Liver (tissue), 9 donors: ENCODE measurements around the gene PSIP1. TPM values are rescaled to one million over a fixed set of nuclear protein-coding genes. Genes with fewer than 3 reads are reported as not detected.

ENCODE experiments used
- DNase-seq: peaks from one replicate; pipeline ENCODE4 v3.0.0-alpha.2; 2017; ENCODE audit warnings: low spot score
- H3K27ac ChIP-seq, 2 donors: one replicate each; pipeline ENCODE4 v1.7.0; 2013; ENCODE audit warnings: inconsistent platforms in 2 of 2, low read length in 2 of 2, control low read depth in 1 of 2, low read depth in 1 of 2, mild to moderate bottlenecking in 1 of 2
- H3K27me3 ChIP-seq, 4 donors: one replicate each; pipeline versions ENCODE4 v1.6.1 to v1.7.0; 2013; ENCODE audit warnings: low read length in 3 of 4, inconsistent platforms in 1 of 4, mild to moderate bottlenecking in 1 of 4, moderate library complexity in 1 of 4; ENCODE audit not compliant: control insufficient read depth in 4 of 4, insufficient read depth in 4 of 4
- H3K36me3 ChIP-seq, 4 donors: one replicate each; pipeline versions ENCODE4 v1.6.1 to v1.7.0; 2013; ENCODE audit warnings: low read length in 3 of 4, mild to moderate bottlenecking in 3 of 4, low read depth in 1 of 4, moderate library complexity in 1 of 4; ENCODE audit not compliant: control insufficient read depth in 4 of 4, insufficient read depth in 3 of 4
- H3K4me1 ChIP-seq, 4 donors: one replicate each; pipeline versions ENCODE4 v1.6.1 to v1.7.0; 2013; ENCODE audit warnings: low read length in 3 of 4, mild to moderate bottlenecking in 3 of 4, moderate library complexity in 1 of 4; ENCODE audit not compliant: control insufficient read depth in 4 of 4, insufficient read depth in 4 of 4
- H3K4me3 ChIP-seq, 3 donors: one replicate each; pipeline versions ENCODE4 v1.6.1 to v1.7.0; 2013; ENCODE audit warnings: low read length in 3 of 3, control low read depth in 1 of 3, low read depth in 1 of 3, mild to moderate bottlenecking in 1 of 3
- H3K9ac ChIP-seq, 2 donors: one replicate each; pipeline ENCODE4 v1.7.0; 2013; ENCODE audit warnings: low read length in 2 of 2, mild to moderate bottlenecking in 2 of 2, moderate library complexity in 2 of 2, control low read depth in 1 of 2, low read depth in 1 of 2
- H3K9me3 ChIP-seq, 4 donors: one replicate each; pipeline versions ENCODE4 v1.6.1 to v1.7.0; 2013; ENCODE audit warnings: low read length in 3 of 4; ENCODE audit not compliant: control insufficient read depth in 4 of 4
- ATF3 ChIP-seq: IDR thresholded peaks from 2 replicates; pipeline ENCODE4 v1.6.1; 2016; ENCODE audit warnings: antibody characterized with exemption
- CTCF ChIP-seq: fragments of 150-350 bp; IDR thresholded peaks from 2 replicates; pipeline ENCODE4 v1.5.1; 2017; ENCODE audit warnings: improper control_type of control experiment, low read depth, low read length; ENCODE audit not compliant: missing input control
- EGR1 ChIP-seq, 2 donors: IDR thresholded peaks; 2 replicates each; pipeline ENCODE4 v1.6.1; 2016 to 2018; ENCODE audit warnings: antibody characterized with exemption in 2 of 2, low read depth in 2 of 2
- FOXA2 ChIP-seq: IDR thresholded peaks from 2 replicates; pipeline ENCODE4 v1.6.1; 2016; ENCODE audit warnings: antibody characterized with exemption
- GABPA ChIP-seq, 2 donors: IDR thresholded peaks in 1 of 2; conservative IDR thresholded peaks in 1 of 2; 2 replicates each; pipeline ENCODE4 v1.6.1; 2016; ENCODE audit warnings: antibody characterized with exemption in 2 of 2, mild to moderate bottlenecking in 1 of 2, moderate library complexity in 1 of 2
- HNF4A ChIP-seq, 2 donors: conservative IDR thresholded peaks; 2 replicates each; pipeline ENCODE4 v1.6.1; 2016; ENCODE audit warnings: antibody characterized with exemption in 2 of 2, mild to moderate bottlenecking in 2 of 2
- HNF4G ChIP-seq: IDR thresholded peaks from 2 replicates; pipeline ENCODE4 v1.6.1; 2016; ENCODE audit warnings: antibody characterized with exemption
- JUND ChIP-seq, 2 donors: IDR thresholded peaks; 2 replicates each; pipeline ENCODE4 v1.6.1; 2016; ENCODE audit warnings: antibody characterized with exemption in 2 of 2
- MAX ChIP-seq: IDR thresholded peaks from 2 replicates; pipeline ENCODE4 v1.6.1; 2016; ENCODE audit warnings: antibody characterized with exemption
- NR2F2 ChIP-seq: IDR thresholded peaks from 2 replicates; pipeline ENCODE4 v1.6.1; 2016; ENCODE audit warnings: antibody characterized with exemption
- RAD21 ChIP-seq, 2 donors: IDR thresholded peaks; 2 replicates each; pipeline ENCODE4 v1.6.1; 2016; ENCODE audit warnings: antibody characterized with exemption in 2 of 2, mild to moderate bottlenecking in 2 of 2
- REST ChIP-seq: IDR thresholded peaks from 2 replicates; pipeline ENCODE4 v1.6.1; 2016; ENCODE audit warnings: antibody characterized with exemption, mild to moderate bottlenecking
- RXRA ChIP-seq, 2 donors: IDR thresholded peaks; 2 replicates each; pipeline ENCODE4 v1.6.1; 2017 to 2018; ENCODE audit warnings: antibody characterized with exemption in 2 of 2, mild to moderate bottlenecking in 1 of 2
- SP1 ChIP-seq: IDR thresholded peaks from 2 replicates; pipeline ENCODE4 v1.6.1; 2018; ENCODE audit warnings: antibody characterized with exemption, mild to moderate bottlenecking
- TAF1 ChIP-seq: conservative IDR thresholded peaks from 2 replicates; pipeline ENCODE4 v1.6.1; 2016; ENCODE audit warnings: antibody characterized with exemption, mild to moderate bottlenecking
- ZBTB33 ChIP-seq: IDR thresholded peaks from 2 replicates; pipeline ENCODE4 v1.6.1; 2016; ENCODE audit warnings: antibody characterized with exemption
- WGBS: extraction: QIAGEN DNeasy Blood & Tissue Kit; methylation state at CpG from one replicate; pipeline ENCODE4 v1.1.7; 2013; 5-methylcytosine and 5-hydroxymethylcytosine counted together
- polyA plus RNA-seq, 2 donors: library from polyadenylated mRNA; stranded (reverse) in 1 of 2; unstranded in 1 of 2; fragments of 200-250 nt in 1 of 2; fragments of >200 nt in 1 of 2; fragmentation: Nextera tagmentation in 1 of 2; extraction: Ambion mirVana in 1 of 2; gene quantifications; one replicate each; pipeline versions ENCODE4 v1.2.1 to v1.2.3, GENCODE V29; 2013 to 2015
- total RNA-seq, 2 donors: library from RNA; depleted of rRNA; stranded (reverse); fragments of >200 nt; gene quantifications; one replicate each; pipeline ENCODE4 v1.2.3, GENCODE V29; 2014
- donor health status: healthy.
- donor health status: healthy.
- donor health status: healthy.
- donor health status: healthy.
- donor health status: healthy.

Gene PSIP1
- total and polyA plus RNA-seq, 4 donors = 9.2 to 22.7 (median 13.2) TPM

- no peak overlapping the region for H3K4me3 ChIP-seq
- TF ChIP-seq RAD21 (IDR thresholded peaks at IDR 0.05) (no peak), ATF3 (no peak), SP1 (no peak), RXRA (IDR thresholded peaks at IDR 0.05) (no peak), FOXA2 (no peak), MAX (no peak), HNF4G (no peak), GABPA (IDR thresholded peaks at IDR 0.05 in 1 of 2, conservative IDR thresholded peaks at IDR 0.05 in 1 of 2) (no peak), EGR1 (IDR thresholded peaks at IDR 0.05; ENCODE audit: low read depth in 2 of 2) (no peak)
- WGBS = 98% methylated on average over 8 of the region's 8 CpGs
Measured at GRCh38 chr9:15461056-15461455, 49.7 kb downstream of the PSIP1 start.

GRCh38 chr9:15453956-15454355 lies 56.8 kb downstream of the PSIP1 start:
- Histone ChIP-seq H3K4me3 (no peak overlapping the region), H3K4me1 (no peaks in the 10 kb centered on the region), H3K27ac (no peak overlapping the region), H3K9ac (no peak overlapping the region), H3K27me3 (no peaks in the 10 kb centered on the region), H3K9me3 (no peaks in the 10 kb centered on the region), H3K36me3 (peaks cover 4 to 58% (median 28%) of the 10 kb centered on the region in 4 donors)
- TF ChIP-seq REST = no peak
- TF ChIP-seq HNF4G = no peak
- TF ChIP-seq TAF1 = no peak
- no peak for TF ChIP-seq EGR1 (IDR thresholded peaks at IDR 0.05; ENCODE audit: low read depth in 2 of 2)
- TF ChIP-seq FOXA2 = no peak
- TF ChIP-seq HNF4A (conservative IDR thresholded peaks at IDR 0.05) = no peak
- TF ChIP-seq MAX = no peak
- TF ChIP-seq ATF3 = no peak
- TF ChIP-seq RXRA (IDR thresholded peaks at IDR 0.05) = no peak
- TF ChIP-seq JUND (IDR thresholded peaks at IDR 0.05) = no peak
- TF ChIP-seq GABPA (IDR thresholded peaks at IDR 0.05 in 1 of 2, conservative IDR thresholded peaks at IDR 0.05 in 1 of 2) = no peak
- no peak for TF ChIP-seq CTCF
- no peak for TF ChIP-seq RAD21 (IDR thresholded peaks at IDR 0.05)
- no peak for TF ChIP-seq NR2F2
- no peak for TF ChIP-seq ZBTB33
- DNase-seq = no peak
- 94% methylated on average over 5 of the region's 5 CpGs for WGBS

More at GRCh38 chr9:15461056-15461455, 49.7 kb downstream of the PSIP1 start:
- Histone ChIP-seq H3K9me3 (no peaks in the 10 kb centered on the region), H3K36me3 (peaks cover 4 to 57% (median 45%) of the 10 kb centered on the region in 4 donors), H3K4me1 (no peaks in the 10 kb centered on the region), H3K27me3 (no peaks in the 10 kb centered on the region), H3K9ac (no peak overlapping the region), H3K27ac (no peak overlapping the region)
- DNase-seq = no peak
